BJ (cell line): ENCODE data around the gene TMEM63C. TPM values are rescaled to one million over a fixed set of nuclear protein-coding genes. Genes with fewer than 3 reads are reported as not detected.

Experiments used
- CTCF ChIA-PET: fragments of 350-600 bp; formaldehyde crosslinking; extraction: SDS; loops from one replicate; lab custom pipeline; 2021; ENCODE audit warnings: antibody characterized with exemption, inconsistent platforms; lab: Yijun Ruan, JAX
- POLR2A ChIA-PET: fragments of 300-600 bp; sonication (Branson Sonifier 250); formaldehyde crosslinking; extraction: SDS; loops from one replicate; lab custom pipeline; 2021; ENCODE audit warnings: antibody characterized with exemption; lab: Charles Lee
- DNase-seq: peaks from one replicate; pipeline ENCODE4 v3.0.0-alpha.2; 2011; ENCODE audit warnings: low read depth
- H3K27me3 ChIP-seq: 2 replicates; pipeline ENCODE4 v1.6.0; 2011; ENCODE audit warnings: low read length; ENCODE audit not compliant: control insufficient read depth, insufficient read depth
- H3K36me3 ChIP-seq: 2 replicates; pipeline ENCODE4 v1.5.1; 2011; ENCODE audit warnings: low read length; ENCODE audit not compliant: control insufficient read depth, insufficient read depth
- H3K4me3 ChIP-seq: 2 replicates; pipeline ENCODE4 v1.5.1; 2011; ENCODE audit warnings: low read depth, mild to moderate bottlenecking, control low read depth, low read length
- polyA plus RNA-seq: library from polyadenylated mRNA; depleted of rRNA; stranded (reverse); fragments of >200 nt; gene quantifications from 2 replicates; pipeline ENCODE4 v1.2.3, GENCODE V29; 2011; rRNA removed
- small RNA-seq: library from RNA; depleted of rRNA; stranded (forward); fragments of <200 nt; gene quantifications from one replicate; pipeline ENCODE3, GENCODE V24; 2012; ENCODE audit warnings: low replicate concordance, low read depth; ENCODE audit not compliant: insufficient read length
- TF ChIP-seq, protein P1 (sequence below): IDR thresholded peaks from 2 replicates; pipeline ENCODE4 v1.5.1; 2011; ENCODE audit warnings: low read depth, mild to moderate bottlenecking, control low read depth, inconsistent platforms, low read length, moderate library complexity; ENCODE audit not compliant: insufficient read depth

The TMEM63C gene
- polyA plus RNA-seq, 1 experiment: not detected

- Histone ChIP-seq H3K4me3 (no peak overlapping the region), H3K36me3 (no peaks in the 10 kb centered on the region), H3K27me3 (no peaks in the 10 kb centered on the region)
- ChIA-PET CTCF (interaction anchor here (0.9 to 12.7 kb wide), 3 partner anchors 10 to 236 kb away, joined by 3 to 426 read pairs (median 4); partner anchors contain the start of genes GSTZ1 and POMT2), POLR2A (interaction anchor here (0.6 to 1.0 kb wide), 2 partner anchors 13 to 305 kb away, joined by 3 to 4 read pairs; no protein-coding TSS in a partner anchor)
- TF ChIP-seq, protein P1, sequence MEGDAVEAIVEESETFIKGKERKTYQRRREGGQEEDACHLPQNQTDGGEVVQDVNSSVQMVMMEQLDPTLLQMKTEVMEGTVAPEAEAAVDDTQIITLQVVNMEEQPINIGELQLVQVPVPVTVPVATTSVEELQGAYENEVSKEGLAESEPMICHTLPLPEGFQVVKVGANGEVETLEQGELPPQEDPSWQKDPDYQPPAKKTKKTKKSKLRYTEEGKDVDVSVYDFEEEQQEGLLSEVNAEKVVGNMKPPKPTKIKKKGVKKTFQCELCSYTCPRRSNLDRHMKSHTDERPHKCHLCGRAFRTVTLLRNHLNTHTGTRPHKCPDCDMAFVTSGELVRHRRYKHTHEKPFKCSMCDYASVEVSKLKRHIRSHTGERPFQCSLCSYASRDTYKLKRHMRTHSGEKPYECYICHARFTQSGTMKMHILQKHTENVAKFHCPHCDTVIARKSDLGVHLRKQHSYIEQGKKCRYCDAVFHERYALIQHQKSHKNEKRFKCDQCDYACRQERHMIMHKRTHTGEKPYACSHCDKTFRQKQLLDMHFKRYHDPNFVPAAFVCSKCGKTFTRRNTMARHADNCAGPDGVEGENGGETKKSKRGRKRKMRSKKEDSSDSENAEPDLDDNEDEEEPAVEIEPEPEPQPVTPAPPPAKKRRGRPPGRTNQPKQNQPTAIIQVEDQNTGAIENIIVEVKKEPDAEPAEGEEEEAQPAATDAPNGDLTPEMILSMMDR: no peak
- no peak for DNase-seq
Observed at GRCh38 chr14:77306851-77307496, 125.4 kb downstream of the TMEM63C start.

Small RNAs within 50 kb of the gene (small RNA-seq; reads per million reads assigned to genes)
- gene MIR1260A (not detected), gene RF00421 (not detected)

Other genes with a start within 250 kb of the TMEM63C start
- 11.3 and 17.6 TPM in 2 replicates for gene IRF2BPL, start 153.1 kb upstream of the TMEM63C start, polyA plus RNA-seq
- gene CIPC, start 83.5 kb upstream of the TMEM63C start, polyA plus RNA-seq: 14.2 and 15.5 TPM in 2 replicates
- gene ZDHHC22, start 40.0 kb upstream of the TMEM63C start, polyA plus RNA-seq: not detected in 2 replicates
- 0.05 TPM in 1 of 2 replicates, not detected in the other for gene NGB, start 89.4 kb downstream of the TMEM63C start, polyA plus RNA-seq
- gene POMT2, start 139.1 kb downstream of the TMEM63C start, polyA plus RNA-seq: 17.4 and 23.3 TPM in 2 replicates
- gene GSTZ1, start 139.2 kb downstream of the TMEM63C start, polyA plus RNA-seq: 18.9 and 31.5 TPM in 2 replicates
- gene TMED8, start 195.3 kb downstream of the TMEM63C start, polyA plus RNA-seq: 4.2 and 6.6 TPM in 2 replicates
- 0.34 and 1.4 TPM in 2 replicates for gene SAMD15, start 195.6 kb downstream of the TMEM63C start, polyA plus RNA-seq
- gene NOXRED1, start 241.7 kb downstream of the TMEM63C start, polyA plus RNA-seq: 0.16 and 0.18 TPM in 2 replicates